IMR-90 (cell line): ENCODE data around the gene APC. TPM values are rescaled to one million over a fixed set of nuclear protein-coding genes. Genes with fewer than 3 reads are reported as not detected.

ENCODE experiments used
- ATAC-seq: fragments of 200-7000 bp; cut with Tn5 transposase; 2 replicates; pipeline ENCODE4 v1.9.1; 2020; ENCODE audit warnings: low read depth, mild to moderate bottlenecking, moderate library complexity
- BruUV-seq: library from RNA; stranded (reverse); fragments of 400-500 nt; replicated peaks from 2 replicates; lab custom pipeline; 2021; lab: Mats Ljungman, UMichigan
- CTCF ChIA-PET: fragments of 300-600 bp; formaldehyde crosslinking; extraction: SDS; loops from one replicate; lab custom pipeline; 2021; ENCODE audit warnings: antibody characterized with exemption; lab: Yijun Ruan, JAX
- POLR2A ChIA-PET: fragments of 300-600 bp; sonication (Branson Sonifier 250); formaldehyde crosslinking; loops from one replicate; lab custom pipeline; 2022; ENCODE audit warnings: antibody characterized with exemption; ENCODE audit not compliant: unreplicated experiment; lab: Charles Lee
- DNase-seq: peaks from one replicate; pipeline ENCODE4 v3.0.0; 2013
- H2AFZ ChIP-seq: replicated peaks from 2 replicates; pipeline ENCODE3; 2013; ENCODE audit warnings: low read length, mild to moderate bottlenecking; ENCODE audit not compliant: poor library complexity
- H2AK5ac ChIP-seq: 2 replicates; pipeline ENCODE4 v1.6.1; 2013; ENCODE audit warnings: low read depth, low read length, inconsistent platforms
- H2AK9ac ChIP-seq: replicated peaks from 2 replicates; pipeline ENCODE3; 2013; ENCODE audit warnings: mild to moderate bottlenecking, low read depth, low read length, moderate library complexity; ENCODE audit not compliant: poor library complexity
- H2BK120ac ChIP-seq: 2 replicates; pipeline ENCODE4 v1.6.1; 2013; ENCODE audit warnings: low read depth, low read length, inconsistent platforms
- H2BK15ac ChIP-seq: 3 replicates; pipeline ENCODE4 v1.6.1; 2013; ENCODE audit warnings: low read depth, low read length, inconsistent platforms
- H2BK20ac ChIP-seq: 2 replicates; pipeline ENCODE4 v1.6.1; 2013; ENCODE audit warnings: low read depth, mild to moderate bottlenecking, inconsistent platforms, low read length, moderate library complexity
- H2BK5ac ChIP-seq: 2 replicates; pipeline ENCODE4 v1.6.1; 2013; ENCODE audit warnings: mild to moderate bottlenecking, low read depth, low read length, inconsistent platforms; ENCODE audit not compliant: poor library complexity, severe bottlenecking
- H3K14ac ChIP-seq: replicated peaks from 2 replicates; pipeline ENCODE4 v1.6.1; 2013; ENCODE audit warnings: low read depth, low read length, inconsistent platforms
- H3K18ac ChIP-seq: 2 replicates; pipeline ENCODE4 v1.6.1; 2013; ENCODE audit warnings: low read depth, low read length, control low read depth
- H3K23ac ChIP-seq: 2 replicates; pipeline ENCODE4 v1.6.1; 2013; ENCODE audit warnings: low read depth, low read length, inconsistent platforms
- H3K27ac ChIP-seq: 2 replicates; pipeline ENCODE4 v1.5.1; 2013; ENCODE audit warnings: mild to moderate bottlenecking, control low read depth, low read length; ENCODE audit not compliant: insufficient read depth
- H3K27me3 ChIP-seq: 2 replicates; pipeline ENCODE4 v1.6.1; 2013; ENCODE audit warnings: low read length; ENCODE audit not compliant: control insufficient read depth, insufficient read depth
- H3K36me3 ChIP-seq: 2 replicates; pipeline ENCODE4 v1.6.1; 2013; ENCODE audit warnings: low read length, mixed read lengths; ENCODE audit not compliant: control insufficient read depth, insufficient read depth
- H3K4ac ChIP-seq: 2 replicates; pipeline ENCODE4 v1.6.1; 2013; ENCODE audit warnings: low read depth, low read length, inconsistent platforms
- H3K4me1 ChIP-seq: 2 replicates; pipeline ENCODE4 v1.6.1; 2013; ENCODE audit warnings: low read length, mixed read lengths; ENCODE audit not compliant: control insufficient read depth, insufficient read depth
- H3K4me2 ChIP-seq: 2 replicates; pipeline ENCODE4 v1.6.1; 2013; ENCODE audit warnings: low read depth, mild to moderate bottlenecking, control low read depth, low read length, moderate library complexity
- H3K4me3 ChIP-seq: 2 replicates; pipeline ENCODE4 v1.5.1; 2013; ENCODE audit warnings: low read depth, mild to moderate bottlenecking, control low read depth, low read length, moderate library complexity; ENCODE audit not compliant: insufficient read depth
- H3K56ac ChIP-seq: 2 replicates; pipeline ENCODE4 v1.6.1; 2013; ENCODE audit warnings: low read length, inconsistent platforms; ENCODE audit not compliant: insufficient read depth; ENCODE audit errors: extremely low read depth
- H3K79me1 ChIP-seq, 2 experiments: 2 replicates each; pipeline ENCODE4 v1.6.1; 2013; ENCODE audit warnings: low read length in 2 of 2, inconsistent platforms in 1 of 2, low read depth in 1 of 2
- H3K9ac ChIP-seq: 2 replicates; pipeline ENCODE4 v1.6.1; 2013; ENCODE audit warnings: low read depth, low read length, control low read depth
- H3K9me1 ChIP-seq: 2 replicates; pipeline ENCODE4 v1.6.1; 2013; ENCODE audit warnings: low read length, inconsistent platforms; ENCODE audit not compliant: insufficient read depth
- H3K9me3 ChIP-seq: 2 replicates; pipeline ENCODE4 v1.6.1; 2013; ENCODE audit warnings: low read length; ENCODE audit not compliant: control insufficient read depth, insufficient read depth
- H4K20me1 ChIP-seq: 2 replicates; pipeline ENCODE4 v1.6.1; 2013; ENCODE audit warnings: low read length, inconsistent platforms; ENCODE audit not compliant: insufficient read depth
- H4K5ac ChIP-seq: 2 replicates; pipeline ENCODE4 v1.6.1; 2013; ENCODE audit warnings: mild to moderate bottlenecking, low read depth, low read length, control low read depth
- H4K8ac ChIP-seq, 2 experiments: 2 replicates each; pipeline ENCODE4 v1.6.1; 2013; ENCODE audit warnings: low read depth in 2 of 2, low read length in 2 of 2, control low read depth in 1 of 2, inconsistent platforms in 1 of 2
- H4K91ac ChIP-seq: 2 replicates; pipeline ENCODE4 v1.6.1; 2013; ENCODE audit warnings: low read depth, low read length, inconsistent platforms; ENCODE audit not compliant: insufficient read depth
- CHD1 ChIP-seq: IDR thresholded peaks from 2 replicates; pipeline ENCODE4 v1.6.1; 2012; ENCODE audit warnings: low read depth, low read length, improper control_type of control experiment
- FOS ChIP-seq: fragments of 150-350 bp; IDR thresholded peaks from 2 replicates; pipeline ENCODE4 v1.6.1; 2016; ENCODE audit warnings: low read depth, low read length
- MXI1 ChIP-seq: IDR thresholded peaks from 2 replicates; pipeline ENCODE4 v1.6.1; 2012; ENCODE audit warnings: low read depth, mild to moderate bottlenecking, low read length, moderate library complexity, borderline replicate concordance
- RAD21 ChIP-seq: IDR thresholded peaks from 2 replicates; pipeline ENCODE4 v1.6.1; 2012; ENCODE audit warnings: low read length, improper control_type of control experiment
- RCOR1 ChIP-seq: IDR thresholded peaks from 2 replicates; pipeline ENCODE4 v1.6.1; 2012; ENCODE audit warnings: mild to moderate bottlenecking, low read length, improper control_type of control experiment; ENCODE audit not compliant: insufficient replicate concordance
- RFX5 ChIP-seq: IDR thresholded peaks from 2 replicates; pipeline ENCODE4 v1.8.0; 2012; ENCODE audit warnings: low read depth, mild to moderate bottlenecking, low read length, moderate library complexity
- USF2 ChIP-seq: fragments of 150-350 bp; IDR thresholded peaks from 2 replicates; pipeline ENCODE4 v1.6.1; 2017; ENCODE audit warnings: mild to moderate bottlenecking, antibody characterized with exemption, low read length, low read depth
- WGBS, 2 experiments: methylation state at CpG; one replicate each; pipeline versions ENCODE4 v1.1.5 to v1.1.7; 2013; ENCODE audit warnings: missing lambda C conversion rate in 2 of 2; ENCODE audit not compliant: insufficient read length in 1 of 2; ENCODE audit errors: extremely low coverage in 2 of 2; 5-methylcytosine and 5-hydroxymethylcytosine counted together
- dilution Hi-C: fragments of 300-500 bp; cut with HindIII; formaldehyde crosslinking; loops from one replicate; pipeline ENCODE4 v1.14.3; 2018; ENCODE audit warnings: low sequenced_read_pairs; ENCODE audit not compliant: unreplicated experiment
- in situ Hi-C: fragments of 300-500 bp; cut with MboI; formaldehyde crosslinking; loops from 3 replicates; pipeline ENCODE4 v1.14.3; 2019; ENCODE audit warnings: low sequenced_read_pairs, inconsistent platforms, mixed read lengths
- intact Hi-C: fragments of 100-400 bp; cut with micrococcal nuclease; formaldehyde crosslinking; loops from 2 replicates; pipeline ENCODE4 v1.10.0; 2022
- microRNA-seq, 2 experiments: library from miRNA; stranded (forward) in 1 of 2; unstranded in 1 of 2; fragments of 10-50 nt in 1 of 2; fragments of <30 nt in 1 of 2; gene quantifications in 1 of 2; microRNA quantifications in 1 of 2; one replicate each; pipeline versions ENCODE3 to v1.1.0; 2013 to 2020; ENCODE audit not compliant: insufficient read depth in 1 of 2, insufficient read length in 1 of 2, unreplicated experiment in 1 of 2
- polyA plus RNA-seq, 3 experiments: library from polyadenylated mRNA; depleted of rRNA; stranded (reverse); fragments of >200 nt; gene quantifications; 2 replicates each; pipeline ENCODE4 v1.2.3, GENCODE V29; 2012; ENCODE audit warnings: low replicate concordance in 1 of 3
- small RNA-seq, 5 experiments: library from RNA; depleted of rRNA; stranded (forward); fragments of <200 nt; gene quantifications; one replicate each; pipeline ENCODE3, GENCODE V24; 2012
- total RNA-seq: library from RNA; depleted of rRNA; stranded (reverse); fragments of >200 nt; gene quantifications from 2 replicates; pipeline ENCODE4 v1.2.3, GENCODE V29; 2012; rRNA removed

Gene APC
- total and polyA plus RNA-seq, 2 of the 4 experiments (the other 2 are of a cell fraction) = 7.3 to 58.4 TPM

- Histone ChIP-seq H3K79me1 (peaks cover 12 to 39% of the 10 kb centered on the region in 2 experiments), H3K18ac (no peak overlapping the region), H3K4ac (no peak overlapping the region), H3K56ac (no peak overlapping the region), H2AK5ac (no peak overlapping the region), H3K23ac (no peak overlapping the region), H2BK120ac (no peak overlapping the region), H4K91ac (no peak overlapping the region), H3K4me3 (no peak overlapping the region), H4K5ac (no peak overlapping the region), H3K9me3 (no peaks in the 10 kb centered on the region), H3K27me3 (no peaks in the 10 kb centered on the region), H3K14ac (no peak overlapping the region), H3K27ac (no peak overlapping the region), H3K36me3 (peaks cover 28% of the 10 kb centered on the region), H2AFZ (no peak overlapping the region), H2BK5ac (no peak overlapping the region), H4K20me1 (no peaks in the 10 kb centered on the region), H2AK9ac (no peak overlapping the region), H3K4me1 (no peaks in the 10 kb centered on the region), H2BK20ac (no peak overlapping the region), H4K8ac (no peak overlapping the region), H3K9ac (no peak overlapping the region), H3K9me1 (peaks cover 4% of the 10 kb centered on the region; the same call in 1 of the 2 replicates), H2BK15ac (no peak overlapping the region), H3K4me2 (no peak overlapping the region)
- ATAC-seq (no peak), DNase-seq (no peak)
- dilution Hi-C loops = no loop called here
- in situ Hi-C loops = no loop called here
- no CpG with 5 or more reads among the region's 3 CpGs for WGBS, 2 experiments
- CTCF ChIA-PET = no interaction called here
- intact Hi-C loops = no loop called here
- no peak for TF ChIP-seq RCOR1
- TF ChIP-seq FOS = no peak
- no peak for TF ChIP-seq USF2
- no peak for TF ChIP-seq RAD21
- no peak for TF ChIP-seq RFX5
- TF ChIP-seq MXI1 = no peak
- no peak for TF ChIP-seq CHD1
- POLR2A ChIA-PET = no interaction called here
- no TSS peak for BruUV-seq
Observed at GRCh38 chr5:112895682-112896081, 158.0 kb downstream of the APC start.

Small RNA genes within 50 kb of the gene (microRNA-seq; reads per million reads assigned to microRNA genes)
- not detected for gene RNU6-482P (ENCODE audit: insufficient read depth, insufficient read length)

Small RNA genes within 50 kb of the gene (small RNA-seq; reads per million reads assigned to genes)
- 0 to 1.2 (median 0) reads per million in 5 experiments for gene RNU6-482P

Other genes starting within 250 kb of the APC start
- gene SRP19, start 123.4 kb downstream of the APC start, total RNA-seq = 10.0 and 51.4 TPM in 2 replicates
- gene SRP19, start 123.4 kb downstream of the APC start, polyA plus RNA-seq (2012; rRNA removed) = 61.5 and 64.1 TPM in 2 replicates
- 49.3 and 70.3 TPM in 2 replicates for gene REEP5, start 184.3 kb downstream of the APC start, total RNA-seq
- gene REEP5, start 184.3 kb downstream of the APC start, polyA plus RNA-seq (2012; rRNA removed) = 82.0 and 138 TPM in 2 replicates
- 18.6 and 30.6 TPM in 2 replicates for gene DCP2, start 238.9 kb downstream of the APC start, total RNA-seq
- gene DCP2, start 238.9 kb downstream of the APC start, polyA plus RNA-seq (2012; rRNA removed) = 6.2 and 6.9 TPM in 2 replicates